Loucy (cell line): ENCODE measurements around the gene HLA-A.
A peak's percentile ranks its signal among the peaks of the same experiment; 100 is the strongest.

Experiments
- H2AFZ ChIP-seq: fragments of 200-600 bp; sonication (generic); 2 replicates; pipeline ENCODE4 v1.6.0; 2016; ENCODE audit warnings: antibody characterized with exemption, mild to moderate bottlenecking, low read length, moderate library complexity
- H3F3A ChIP-seq: fragments of 200-600 bp; 2 replicates; pipeline ENCODE4 v1.6.0; 2016; ENCODE audit warnings: antibody characterized with exemption, low read depth, mild to moderate bottlenecking
- H3K27me3 ChIP-seq: fragments of 200-600 bp; sonication (generic); 2 replicates; pipeline ENCODE4 v1.6.1; 2014; ENCODE audit warnings: low read length, mild to moderate bottlenecking; ENCODE audit not compliant: insufficient read depth, poor library complexity, severe bottlenecking
- H3K36me3 ChIP-seq: fragments of 200-600 bp; sonication (generic); 2 replicates; pipeline ENCODE4 v1.6.1; 2016; ENCODE audit warnings: low read length; ENCODE audit not compliant: insufficient read depth
- H3K4me1 ChIP-seq: fragments of 200-600 bp; sonication (generic); 2 replicates; pipeline ENCODE4 v1.5.1; 2014; ENCODE audit warnings: low read length, mild to moderate bottlenecking; ENCODE audit not compliant: insufficient read depth, poor library complexity, severe bottlenecking
- H3K4me2 ChIP-seq: fragments of 200-600 bp; sonication (generic); 2 replicates; pipeline ENCODE4 v1.6.0; 2014; ENCODE audit warnings: antibody characterized with exemption, low read length, low read depth, mild to moderate bottlenecking; ENCODE audit not compliant: poor library complexity, severe bottlenecking
- H3K4me3 ChIP-seq: fragments of 200-600 bp; sonication (generic); 2 replicates; pipeline ENCODE4 v1.5.1; 2014; ENCODE audit warnings: low read length, mild to moderate bottlenecking, mixed read lengths; ENCODE audit not compliant: poor library complexity, severe bottlenecking
- H3K79me2 ChIP-seq: fragments of 200-600 bp; sonication (generic); 2 replicates; pipeline ENCODE4 v1.6.1; 2014; ENCODE audit warnings: low read length; ENCODE audit not compliant: insufficient read depth
- H3K9ac ChIP-seq: fragments of 200-600 bp; sonication (generic); 2 replicates; pipeline ENCODE4 v1.6.0; 2014; ENCODE audit warnings: mild to moderate bottlenecking, low read depth, low read length, moderate library complexity; ENCODE audit not compliant: poor library complexity, severe bottlenecking
- H3K9me2 ChIP-seq: fragments of 200-600 bp; sonication (generic); replicated peaks from 2 replicates; pipeline ENCODE4 v1.6.1; 2016; ENCODE audit warnings: low read depth, low read length, mixed read lengths
- H3K9me3 ChIP-seq: fragments of 200-600 bp; sonication (generic); 2 replicates; pipeline ENCODE4 v1.6.1; 2014; ENCODE audit warnings: mild to moderate bottlenecking, antibody characterized with exemption, low read length, low read depth; ENCODE audit not compliant: insufficient read depth
- H4K20me1 ChIP-seq: fragments of 200-600 bp; sonication (generic); 2 replicates; pipeline ENCODE4 v1.6.0; 2014; ENCODE audit warnings: antibody characterized with exemption, low read length, mild to moderate bottlenecking; ENCODE audit not compliant: insufficient read depth, poor library complexity, severe bottlenecking
- CTCF ChIP-seq: fragments of 200-600 bp; sonication (generic); conservative IDR thresholded peaks from 2 replicates; pipeline ENCODE4 v1.5.1; 2014; ENCODE audit warnings: mild to moderate bottlenecking, antibody characterized with exemption, low read length
- EZH2phosphoT487 ChIP-seq: fragments of 200-600 bp; IDR thresholded peaks from 2 replicates; pipeline ENCODE4 v1.6.1; 2018; ENCODE audit warnings: antibody characterized with exemption, mild to moderate bottlenecking, moderate library complexity, borderline replicate concordance

HLA-A gene

GRCh38 chr6:29967379-29968010, 25.2 kb downstream of the HLA-A start:
- no peaks in the 10 kb centered on the region for H3K36me3 ChIP-seq
- no peaks in the 10 kb centered on the region for H4K20me1 ChIP-seq
- 0 out of 2 replicates have a peak, but pooled peaks cover 5% of the 10 kb centered on the region for H3K79me2 ChIP-seq
- no peak overlapping the region for H3K4me3 ChIP-seq
- H3K4me2 ChIP-seq, result peak overlapping the region; percentile 99
- peak; percentile 61 for TF ChIP-seq CTCF
- TF ChIP-seq EZH2phosphoT487, result no peak
- peaks cover 41% of the 10 kb centered on the region for H3K4me1 ChIP-seq
- no peaks in the 10 kb centered on the region for H3K9me2 ChIP-seq
- no peaks in the 10 kb centered on the region for H3K9me3 ChIP-seq
- H3K27me3 ChIP-seq, result no peaks in the 10 kb centered on the region
- H3K9ac ChIP-seq, result peak overlapping the region; percentile 4
- no peak overlapping the region for H2AFZ ChIP-seq
- H3F3A ChIP-seq, result peaks cover 14% of the 10 kb centered on the region

- H3K4me3 ChIP-seq, result no peak overlapping the region
- peak overlapping the region; percentile 99 for H3K4me2 ChIP-seq
- no peaks in the 10 kb centered on the region for H3K36me3 ChIP-seq
Measured at GRCh38 chr6:29968130-29968529, 25.8 kb downstream of the HLA-A start.

GRCh38 chr6:29968905-29969304, 26.6 kb downstream of the HLA-A start:
- Histone ChIP-seq H3K4me1 (peaks cover 42% of the 10 kb centered on the region), H3K36me3 (no peaks in the 10 kb centered on the region), H2AFZ (no peak overlapping the region), H3K9me3 (no peaks in the 10 kb centered on the region), H3K4me3 (no peak overlapping the region), H3K27me3 (no peaks in the 10 kb centered on the region), H3F3A (peaks cover 14% of the 10 kb centered on the region), H4K20me1 (no peaks in the 10 kb centered on the region), H3K79me2 (0 out of 2 replicates have a peak, but pooled peaks cover 5% of the 10 kb centered on the region), H3K4me2 (no peak overlapping the region), H3K9ac (no peak overlapping the region), H3K9me2 (no peaks in the 10 kb centered on the region)
- TF ChIP-seq CTCF, result no peak
- no peak for TF ChIP-seq EZH2phosphoT487

More at GRCh38 chr6:29968130-29968529, 25.8 kb downstream of the HLA-A start:
- H3K9me2 ChIP-seq, result no peaks in the 10 kb centered on the region
- no peak overlapping the region for H2AFZ ChIP-seq
- H3K79me2 ChIP-seq, result 0 out of 2 replicates have a peak, but pooled peaks cover 5% of the 10 kb centered on the region
- no peaks in the 10 kb centered on the region for H4K20me1 ChIP-seq
- peaks cover 14% of the 10 kb centered on the region for H3F3A ChIP-seq
- no peak; the same call in 1 of the 2 replicates for TF ChIP-seq CTCF
- no peaks in the 10 kb centered on the region for H3K27me3 ChIP-seq
- H3K4me1 ChIP-seq, result peaks cover 42% of the 10 kb centered on the region
- no peak overlapping the region for H3K9ac ChIP-seq
- no peaks in the 10 kb centered on the region for H3K9me3 ChIP-seq
